ENCODE results near the gene CRYBA1.

Gene CRYBA1

DNA sequence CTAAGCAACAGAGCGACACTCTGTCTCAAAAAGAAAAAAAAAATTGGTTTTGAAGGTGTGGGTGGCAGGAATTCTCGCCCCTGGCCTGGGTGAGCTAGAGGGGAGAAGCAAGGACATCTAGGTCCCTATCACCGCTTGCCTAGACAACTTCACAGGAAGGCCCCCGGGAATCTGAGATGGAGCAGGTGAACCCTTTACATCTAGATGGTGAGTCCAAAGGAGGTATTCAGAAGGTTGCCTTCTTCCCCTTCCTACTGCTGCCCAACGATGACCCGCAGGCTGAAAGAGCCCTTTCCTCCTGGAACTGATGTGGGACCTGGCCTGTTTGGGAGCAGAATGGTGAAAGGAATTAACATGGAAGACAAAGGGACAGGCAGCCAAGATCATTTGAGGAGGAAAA, 1.3 kb upstream of the CRYBA1 start:
- no peak overlapping the region for H3K23ac ChIP-seq (ENCODE audit: low read length)
- H3K4me3 ChIP-seq (ENCODE audit: low read length) = no peak overlapping the region
- H3K56ac ChIP-seq (ENCODE audit: low read length) = no peak overlapping the region
- no peaks in the 10 kb centered on the region for H3K79me1 ChIP-seq (ENCODE audit: low read length)
- H3K27ac ChIP-seq (ENCODE audit: low read depth, low read length) = no peak overlapping the region
- H3K4me1 ChIP-seq (ENCODE audit: control insufficient read depth, low read depth, low read length) = no peaks in the 10 kb centered on the region
- H2BK15ac ChIP-seq (replicated peaks; ENCODE audit: low read depth) = no peak overlapping the region
- H2BK120ac ChIP-seq (ENCODE audit: low read depth, low read length) = no peak overlapping the region
- no peaks in the 10 kb centered on the region for H3K27me3 ChIP-seq (ENCODE audit: insufficient read depth, low read length, poor library complexity)
- H2AK5ac ChIP-seq (ENCODE audit: low read length) = no peak overlapping the region
- no peaks in the 10 kb centered on the region for H3K79me2 ChIP-seq (ENCODE audit: control insufficient read depth, insufficient read depth, low read length)
- H3K4me2 ChIP-seq (ENCODE audit: low read length) = no peak overlapping the region
- H3K9ac ChIP-seq (ENCODE audit: low read length) = no peak overlapping the region
- no peak overlapping the region for H4K5ac ChIP-seq (ENCODE audit: low read length)
- WGBS (ENCODE audit: extremely low coverage, insufficient coverage, low lambda C conversion rate) = no CpG with 5 or more reads among the region's 6 CpGs
- H3K36me3 ChIP-seq (ENCODE audit: control insufficient read depth, insufficient read depth, low read length) = no peaks in the 10 kb centered on the region
- no peak overlapping the region for H3K4ac ChIP-seq (ENCODE audit: low read depth, low read length)
- H4K8ac ChIP-seq (ENCODE audit: low read depth, low read length) = no peak overlapping the region
- H3K18ac ChIP-seq (ENCODE audit: low read length) = no peak overlapping the region
- no peak overlapping the region for H2BK5ac ChIP-seq (ENCODE audit: low read length)
- DNase-seq = no peak

DNA sequence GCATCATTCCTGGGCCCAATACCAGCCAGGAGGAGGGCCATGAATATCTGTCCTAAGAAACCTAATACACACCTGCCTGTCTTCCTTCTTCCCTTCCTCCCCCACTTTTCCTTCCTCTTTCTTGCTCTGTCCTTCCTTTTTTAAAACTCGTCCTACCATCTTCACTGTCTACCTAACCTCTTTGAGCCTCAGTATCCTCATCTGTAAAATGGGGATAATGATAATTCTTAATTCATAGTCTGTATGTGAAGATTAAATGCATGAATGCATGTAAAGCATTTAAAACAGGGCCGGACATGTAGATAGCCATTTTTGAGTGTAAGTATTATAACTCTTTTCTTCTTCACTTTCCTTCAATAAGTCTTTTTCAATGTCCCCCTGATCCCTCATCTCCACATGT, 560 bp downstream of the CRYBA1 start:
- H3K18ac ChIP-seq (ENCODE audit: low read length) = no peak overlapping the region
- no peak for DNase-seq
- no peak overlapping the region for H2BK15ac ChIP-seq (replicated peaks; ENCODE audit: low read depth)
- H3K4me3 ChIP-seq (ENCODE audit: low read length) = no peak overlapping the region
- no peak overlapping the region for H3K4me2 ChIP-seq (ENCODE audit: low read length)
- no peak overlapping the region for H2BK5ac ChIP-seq (ENCODE audit: low read length)
- no peak overlapping the region for H3K23ac ChIP-seq (ENCODE audit: low read length)
- H2BK120ac ChIP-seq (ENCODE audit: low read depth, low read length) = no peak overlapping the region
- no peak overlapping the region for H4K8ac ChIP-seq (ENCODE audit: low read depth, low read length)
- H3K56ac ChIP-seq (ENCODE audit: low read length) = no peak overlapping the region
- H3K4ac ChIP-seq (ENCODE audit: low read depth, low read length) = no peak overlapping the region
- no peaks in the 10 kb centered on the region for H3K36me3 ChIP-seq (ENCODE audit: control insufficient read depth, insufficient read depth, low read length)
- no peak overlapping the region for H3K9ac ChIP-seq (ENCODE audit: low read length)
- no CpG with 5 or more reads among the region's 2 CpGs for WGBS (ENCODE audit: extremely low coverage, insufficient coverage, low lambda C conversion rate)
- H3K27ac ChIP-seq (ENCODE audit: low read depth, low read length) = no peak overlapping the region
- no peaks in the 10 kb centered on the region for H3K27me3 ChIP-seq (ENCODE audit: insufficient read depth, low read length, poor library complexity)
- H4K5ac ChIP-seq (ENCODE audit: low read length) = no peak overlapping the region
- H3K79me1 ChIP-seq (ENCODE audit: low read length) = no peaks in the 10 kb centered on the region
- no peaks in the 10 kb centered on the region for H3K4me1 ChIP-seq (ENCODE audit: control insufficient read depth, low read depth, low read length)
- H2AK5ac ChIP-seq (ENCODE audit: low read length) = no peak overlapping the region
- H3K79me2 ChIP-seq (ENCODE audit: control insufficient read depth, insufficient read depth, low read length) = no peaks in the 10 kb centered on the region

DNA sequence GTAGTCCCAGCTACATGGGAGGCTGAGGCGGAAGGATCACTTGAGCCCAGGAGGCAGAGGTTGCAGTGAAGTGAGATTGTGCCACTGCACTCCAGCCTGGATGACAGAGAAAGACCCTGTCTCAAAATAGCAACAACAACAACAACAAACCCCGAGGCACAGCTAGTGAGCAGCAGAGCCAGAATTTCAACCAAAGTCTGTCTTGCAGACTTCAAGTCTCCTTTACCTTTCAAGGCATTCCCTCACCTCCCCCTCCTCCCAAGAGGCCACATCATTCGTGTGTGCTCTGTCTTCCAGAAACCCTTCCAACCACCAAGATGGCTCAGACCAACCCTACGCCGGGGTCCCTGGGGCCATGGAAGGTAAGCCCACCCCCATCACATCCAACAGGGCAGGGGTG, 2.2 kb downstream of the CRYBA1 start:
- Histone ChIP-seq H3K79me1 (ENCODE audit: low read length) (no peaks in the 10 kb centered on the region), H3K9ac (ENCODE audit: low read length) (no peak overlapping the region), H3K4me2 (ENCODE audit: low read length) (no peak overlapping the region), H3K4ac (ENCODE audit: low read depth, low read length) (no peak overlapping the region), H2BK5ac (ENCODE audit: low read length) (no peak overlapping the region), H4K8ac (ENCODE audit: low read depth, low read length) (no peak overlapping the region), H3K18ac (ENCODE audit: low read length) (no peak overlapping the region), H2BK120ac (ENCODE audit: low read depth, low read length) (no peak overlapping the region), H3K36me3 (ENCODE audit: control insufficient read depth, insufficient read depth, low read length) (no peaks in the 10 kb centered on the region), H3K79me2 (ENCODE audit: control insufficient read depth, insufficient read depth, low read length) (no peaks in the 10 kb centered on the region), H3K56ac (ENCODE audit: low read length) (no peak overlapping the region), H2AK5ac (ENCODE audit: low read length) (no peak overlapping the region), H4K5ac (ENCODE audit: low read length) (no peak overlapping the region), H3K27ac (ENCODE audit: low read depth, low read length) (no peak overlapping the region), H2BK15ac (replicated peaks; ENCODE audit: low read depth) (no peak overlapping the region), H3K4me3 (ENCODE audit: low read length) (no peak overlapping the region), H3K23ac (ENCODE audit: low read length) (no peak overlapping the region), H3K4me1 (ENCODE audit: control insufficient read depth, low read depth, low read length) (no peaks in the 10 kb centered on the region), H3K27me3 (ENCODE audit: insufficient read depth, low read length, poor library complexity) (no peaks in the 10 kb centered on the region)
- no peak for DNase-seq
- no CpG with 5 or more reads among the region's 5 CpGs for WGBS (ENCODE audit: extremely low coverage, insufficient coverage, low lambda C conversion rate)

DNA sequence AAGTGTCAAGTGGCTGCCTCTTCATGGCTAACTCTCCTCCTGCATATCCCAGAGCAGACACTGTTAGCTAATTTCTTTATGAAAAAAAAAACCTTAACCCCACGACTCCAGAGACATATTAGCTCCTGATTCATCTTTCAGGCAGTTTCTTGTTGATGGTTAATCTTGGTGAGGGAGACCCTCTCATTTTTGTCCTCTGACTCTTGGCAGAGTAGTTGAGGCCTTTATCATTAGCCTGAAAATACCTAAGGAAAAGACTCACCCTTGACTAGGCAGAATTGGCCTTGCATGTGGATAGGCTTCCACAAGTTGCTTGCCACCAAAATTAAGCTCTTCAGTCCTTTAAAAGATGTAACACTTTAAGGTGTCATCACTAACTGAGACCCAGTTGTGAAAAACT, 4.0 kb downstream of the CRYBA1 start:
- DNase-seq = no peak
- H3K56ac ChIP-seq (ENCODE audit: low read length) = no peak overlapping the region
- H3K4me1 ChIP-seq (ENCODE audit: control insufficient read depth, low read depth, low read length) = no peaks in the 10 kb centered on the region
- H3K23ac ChIP-seq (ENCODE audit: low read length) = no peak overlapping the region
- H4K5ac ChIP-seq (ENCODE audit: low read length) = no peak overlapping the region
- no peak overlapping the region for H2BK15ac ChIP-seq (replicated peaks; ENCODE audit: low read depth)
- H3K79me1 ChIP-seq (ENCODE audit: low read length) = no peaks in the 10 kb centered on the region
- no peak overlapping the region for H2BK5ac ChIP-seq (ENCODE audit: low read length)
- no peak overlapping the region for H2BK120ac ChIP-seq (ENCODE audit: low read depth, low read length)
- H3K4ac ChIP-seq (ENCODE audit: low read depth, low read length) = no peak overlapping the region
- no peak overlapping the region for H3K18ac ChIP-seq (ENCODE audit: low read length)
- no peaks in the 10 kb centered on the region for H3K36me3 ChIP-seq (ENCODE audit: control insufficient read depth, insufficient read depth, low read length)
- H3K27ac ChIP-seq (ENCODE audit: low read depth, low read length) = no peak overlapping the region
- no peaks in the 10 kb centered on the region for H3K27me3 ChIP-seq (ENCODE audit: insufficient read depth, low read length, poor library complexity)
- WGBS (ENCODE audit: extremely low coverage, insufficient coverage, low lambda C conversion rate) = no CpG with 5 or more reads among the region's 1 CpG
- no peaks in the 10 kb centered on the region for H3K79me2 ChIP-seq (ENCODE audit: control insufficient read depth, insufficient read depth, low read length)
- H2AK5ac ChIP-seq (ENCODE audit: low read length) = no peak overlapping the region
- H3K4me2 ChIP-seq (ENCODE audit: low read length) = no peak overlapping the region
- H3K9ac ChIP-seq (ENCODE audit: low read length) = no peak overlapping the region
- no peak overlapping the region for H3K4me3 ChIP-seq (ENCODE audit: low read length)
- H4K8ac ChIP-seq (ENCODE audit: low read depth, low read length) = no peak overlapping the region

- H2BK120ac ChIP-seq (ENCODE audit: low read depth, low read length) = no peak overlapping the region
- WGBS (ENCODE audit: extremely low coverage, insufficient coverage, low lambda C conversion rate) = no CpG with 5 or more reads among the region's 2 CpGs
- no peak overlapping the region for H3K4me2 ChIP-seq (ENCODE audit: low read length)
- no peak overlapping the region for H2BK15ac ChIP-seq (replicated peaks; ENCODE audit: low read depth)
- H3K4me3 ChIP-seq (ENCODE audit: low read length) = no peak overlapping the region
- no peaks in the 10 kb centered on the region for H3K79me1 ChIP-seq (ENCODE audit: low read length)
- H3K56ac ChIP-seq (ENCODE audit: low read length) = no peak overlapping the region
- DNase-seq = no peak
- no peaks in the 10 kb centered on the region for H3K27me3 ChIP-seq (ENCODE audit: insufficient read depth, low read length, poor library complexity)
- no peak overlapping the region for H3K18ac ChIP-seq (ENCODE audit: low read length)
- no peaks in the 10 kb centered on the region for H3K36me3 ChIP-seq (ENCODE audit: control insufficient read depth, insufficient read depth, low read length)
- no peak overlapping the region for H3K4ac ChIP-seq (ENCODE audit: low read depth, low read length)
- H3K79me2 ChIP-seq (ENCODE audit: control insufficient read depth, insufficient read depth, low read length) = no peaks in the 10 kb centered on the region
- no peak overlapping the region for H4K8ac ChIP-seq (ENCODE audit: low read depth, low read length)
- H3K4me1 ChIP-seq (ENCODE audit: control insufficient read depth, low read depth, low read length) = no peaks in the 10 kb centered on the region
- no peak overlapping the region for H2BK5ac ChIP-seq (ENCODE audit: low read length)
- no peak overlapping the region for H2AK5ac ChIP-seq (ENCODE audit: low read length)
- no peak overlapping the region for H3K27ac ChIP-seq (ENCODE audit: low read depth, low read length)
- H3K23ac ChIP-seq (ENCODE audit: low read length) = no peak overlapping the region
- H3K9ac ChIP-seq (ENCODE audit: low read length) = no peak overlapping the region
- no peak overlapping the region for H4K5ac ChIP-seq (ENCODE audit: low read length)
These were observed 4.5 kb downstream of the CRYBA1 start for GRCh38 chr17:29251184-29251583.

DNA sequence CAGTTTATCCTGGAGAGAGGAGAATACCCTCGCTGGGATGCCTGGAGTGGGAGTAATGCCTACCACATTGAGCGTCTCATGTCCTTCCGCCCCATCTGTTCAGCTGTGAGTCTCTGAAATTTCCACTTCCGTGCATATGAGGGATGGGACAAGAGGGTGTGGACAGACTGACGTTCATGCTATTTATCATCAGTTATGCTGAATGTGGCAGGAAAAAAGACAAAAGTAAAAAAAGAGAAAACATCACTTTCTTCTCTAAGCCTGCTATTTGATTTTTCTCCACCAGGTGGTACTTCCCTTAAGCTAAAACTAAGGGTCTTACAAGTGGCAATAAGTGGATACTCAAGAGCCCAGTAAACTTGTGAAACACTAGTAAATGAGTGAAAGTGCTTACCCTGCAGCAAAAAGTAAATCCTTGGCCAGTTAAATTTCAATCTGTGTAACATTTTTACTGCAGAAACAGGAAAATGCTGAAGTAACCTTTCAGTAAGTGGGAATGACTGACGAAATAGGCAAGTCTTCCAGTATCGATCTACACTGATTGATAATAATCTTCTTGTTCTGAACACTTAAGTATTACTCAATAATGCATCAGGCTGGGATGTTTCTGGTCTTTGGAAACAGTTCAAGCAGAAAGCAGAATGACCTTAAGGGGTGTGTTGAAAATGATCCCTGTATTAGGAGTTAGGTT, 5.6 kb downstream of the CRYBA1 start:
- no peak overlapping the region for H2BK15ac ChIP-seq (replicated peaks; ENCODE audit: low read depth)
- H4K5ac ChIP-seq (ENCODE audit: low read length) = no peak overlapping the region
- WGBS (ENCODE audit: extremely low coverage, insufficient coverage, low lambda C conversion rate) = no CpG with 5 or more reads among the region's 7 CpGs
- no peak overlapping the region for H3K9ac ChIP-seq (ENCODE audit: low read length)
- H3K79me2 ChIP-seq (ENCODE audit: control insufficient read depth, insufficient read depth, low read length) = no peaks in the 10 kb centered on the region
- no peak overlapping the region for H4K8ac ChIP-seq (ENCODE audit: low read depth, low read length)
- H3K4me2 ChIP-seq (ENCODE audit: low read length) = no peak overlapping the region
- no peak overlapping the region for H3K4ac ChIP-seq (ENCODE audit: low read depth, low read length)
- no peak overlapping the region for H3K27ac ChIP-seq (ENCODE audit: low read depth, low read length)
- H2BK5ac ChIP-seq (ENCODE audit: low read length) = no peak overlapping the region
- H3K36me3 ChIP-seq (ENCODE audit: control insufficient read depth, insufficient read depth, low read length) = no peaks in the 10 kb centered on the region
- no peak overlapping the region for H2BK120ac ChIP-seq (ENCODE audit: low read depth, low read length)
- peak; percentile 53 for DNase-seq
- H3K27me3 ChIP-seq (ENCODE audit: insufficient read depth, low read length, poor library complexity) = no peaks in the 10 kb centered on the region
- H3K18ac ChIP-seq (ENCODE audit: low read length) = no peak overlapping the region
- H3K4me1 ChIP-seq (ENCODE audit: control insufficient read depth, low read depth, low read length) = no peaks in the 10 kb centered on the region
- H3K4me3 ChIP-seq (ENCODE audit: low read length) = no peak overlapping the region
- H3K79me1 ChIP-seq (ENCODE audit: low read length) = peaks cover 1% of the 10 kb centered on the region
- no peak overlapping the region for H3K56ac ChIP-seq (ENCODE audit: low read length)
- H2AK5ac ChIP-seq (ENCODE audit: low read length) = no peak overlapping the region
- no peak overlapping the region for H3K23ac ChIP-seq (ENCODE audit: low read length)

Data from mesendoderm (in vitro differentiated cells).